DMS53 (cell line): Measurements from ENCODE around the gene PDSS2.
A peak's percentile ranks its signal among the peaks of the same experiment; 100 is the strongest.
"Not testable (repeated sequence)": the region's sequence is repeated elsewhere in the genome, so short reads cannot be mapped to it uniquely, and the experiment has no call there.

ENCODE experiments used
- DNase-seq: peaks from one replicate; lab custom pipeline; 2025; lab: John Stamatoyannopoulos, UW

PDSS2 gene

GRCh38 chr6:107161521-107161920 lies 297.8 kb downstream of the PDSS2 start:
- DNase-seq: no peak

DNA sequence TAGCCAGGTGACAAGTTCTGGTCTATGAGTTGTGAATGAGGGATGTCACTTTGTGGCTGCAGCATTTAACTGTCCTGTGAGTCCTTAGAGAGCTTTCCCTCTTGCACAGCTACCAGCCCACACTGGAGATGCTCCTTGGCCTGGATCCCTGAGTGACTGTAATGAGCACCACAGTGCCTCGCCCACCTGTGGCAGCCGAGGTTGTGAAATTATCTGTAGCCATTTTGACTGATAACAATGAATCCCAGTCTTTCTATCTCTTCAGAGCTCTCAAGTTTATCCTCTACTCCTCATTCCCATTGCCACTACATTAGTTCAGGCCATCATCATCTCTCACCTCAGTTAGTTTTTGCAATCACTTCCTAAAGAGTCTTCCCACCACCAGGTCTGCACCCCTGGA lies 302.7 kb downstream of the PDSS2 start:
- DNase-seq: no peak

DNA sequence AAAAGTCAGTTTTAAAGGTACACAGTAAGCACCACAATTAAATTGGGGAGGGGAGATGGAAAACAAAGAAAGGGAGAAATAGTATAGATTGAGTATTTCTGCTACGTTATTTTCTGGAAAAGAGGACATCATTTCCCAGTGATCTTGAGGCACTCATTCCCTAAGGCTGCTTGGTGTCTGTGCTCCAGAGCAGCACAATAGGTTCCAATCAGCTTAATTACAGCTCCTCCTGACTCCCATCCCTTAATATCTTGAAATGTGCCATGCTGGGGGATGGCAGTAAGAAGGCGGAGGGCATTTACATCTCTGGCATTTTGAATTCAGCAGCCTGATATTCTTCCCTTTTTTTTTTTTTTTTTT lies 304.6 kb downstream of the PDSS2 start:
- no peak for DNase-seq

- DNase-seq: peak; percentile 96
Observed at GRCh38 chr6:107154131-107154800, 305.1 kb downstream of the PDSS2 start.

DNA sequence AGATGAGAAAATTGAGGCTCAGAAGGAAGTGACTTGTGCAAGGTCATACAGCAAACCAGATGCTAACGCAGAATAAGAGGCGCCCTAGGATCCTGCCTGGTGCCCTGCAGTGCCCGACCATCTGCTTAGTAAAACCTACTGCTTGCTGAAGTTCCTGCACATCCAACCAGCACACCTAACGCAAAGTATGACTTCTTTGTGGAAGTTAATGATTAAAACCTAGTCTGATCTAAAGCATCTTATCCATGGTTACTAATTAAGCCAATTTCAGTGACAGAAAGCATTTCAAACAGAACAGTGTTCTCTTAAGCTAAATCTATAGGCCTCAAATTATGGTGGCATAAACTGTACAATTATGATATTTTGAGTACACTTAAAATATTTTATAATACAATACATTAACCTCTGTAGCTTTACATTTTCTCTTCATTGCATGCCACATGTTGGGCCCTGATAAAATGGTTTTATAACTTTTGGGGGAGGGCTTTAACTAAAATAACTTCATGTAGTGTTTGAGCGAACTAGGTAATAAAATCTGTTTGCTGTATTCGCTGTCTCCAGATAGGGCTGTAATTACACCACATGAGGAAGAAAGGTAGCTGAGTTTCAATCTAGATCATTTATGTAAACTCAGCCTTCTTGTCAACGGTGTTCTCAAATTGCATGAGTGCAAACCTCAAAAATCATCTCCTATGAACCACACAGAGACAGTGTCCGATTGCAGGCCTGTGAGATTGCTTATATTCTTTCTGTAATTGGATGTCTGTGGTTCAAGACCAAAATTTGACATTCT lies 306.5 kb downstream of the PDSS2 start:
- peak; percentile 90 for DNase-seq

DNA sequence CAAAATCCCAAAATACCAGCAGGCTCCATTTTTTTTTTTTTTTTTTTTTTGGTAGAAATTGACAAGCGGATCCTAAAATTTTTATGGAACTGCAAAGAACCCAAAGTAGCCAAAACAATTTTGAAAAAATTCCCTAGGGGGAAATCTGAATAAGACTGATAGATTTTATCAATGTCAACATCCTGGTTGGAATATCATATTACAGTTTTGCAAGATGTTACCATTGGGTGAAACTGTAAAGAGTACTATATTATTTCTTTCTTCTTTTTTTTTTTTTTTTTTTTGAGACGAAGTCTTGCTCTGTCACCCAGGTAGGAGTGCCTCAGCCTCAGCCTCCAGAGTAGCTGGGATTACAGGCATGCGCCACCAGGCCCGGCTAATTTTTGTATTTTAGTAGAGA lies 314.7 kb downstream of the PDSS2 start:
- DNase-seq: peak; percentile 13

- DNase-seq: no peak
Observed at GRCh38 chr6:107144014-107144413, 315.4 kb downstream of the PDSS2 start.

DNA sequence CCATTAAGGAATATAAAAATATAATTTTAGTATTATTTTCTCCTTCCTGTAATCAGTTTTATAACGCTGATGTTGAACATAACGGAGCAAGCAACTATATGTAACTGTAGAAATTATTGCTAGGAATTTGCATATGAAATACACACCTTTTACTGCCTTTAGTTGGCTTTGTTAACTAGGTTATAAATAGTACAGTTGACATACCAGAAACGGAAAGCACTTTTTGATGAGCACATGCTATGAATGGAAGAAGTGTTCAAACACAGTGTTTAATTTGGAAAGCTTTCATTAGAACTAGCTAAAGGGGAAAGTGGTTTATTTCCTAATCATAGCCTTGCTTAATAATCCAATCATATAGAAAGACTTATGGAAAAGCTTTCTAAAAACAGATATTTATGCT lies 318.8 kb downstream of the PDSS2 start:
- no peak for DNase-seq

- DNase-seq: not testable (repeated sequence)
Observed at GRCh38 chr6:107136324-107136723, 323.0 kb downstream of the PDSS2 start.

- not testable (repeated sequence) for DNase-seq
Observed at GRCh38 chr6:107135048-107135680, 324.2 kb downstream of the PDSS2 start.

- DNase-seq: peak; percentile 65
Observed at GRCh38 chr6:107132330-107132954, 326.9 kb downstream of the PDSS2 start.

DNA sequence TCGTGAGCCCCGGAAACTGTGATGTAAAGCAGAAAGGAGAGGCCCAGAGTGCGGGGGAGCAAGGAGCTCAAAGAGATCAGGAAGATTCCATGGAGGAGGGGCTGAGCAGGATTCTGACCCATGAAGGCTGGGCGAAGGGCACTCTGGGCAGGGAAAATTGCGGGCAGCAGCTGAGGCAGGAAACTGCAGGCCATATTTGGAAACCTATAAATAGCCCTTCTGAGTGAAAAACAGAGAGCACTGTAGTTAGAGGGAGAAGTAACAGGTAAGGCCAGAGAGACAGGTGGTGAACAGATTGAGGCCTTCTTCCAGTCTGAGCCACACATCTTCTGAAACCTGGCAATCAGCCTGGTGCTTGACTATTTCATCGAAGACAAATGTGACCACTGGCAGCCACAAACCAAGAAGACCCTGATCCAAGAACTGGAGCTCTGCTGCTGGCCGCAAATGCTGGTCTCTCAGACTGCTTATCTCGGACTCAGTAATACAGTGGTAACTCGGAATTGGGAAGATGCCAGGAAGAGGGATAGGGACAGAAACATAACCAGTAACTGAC lies 329.9 kb downstream of the PDSS2 start:
- peak; percentile 37 for DNase-seq

DNA sequence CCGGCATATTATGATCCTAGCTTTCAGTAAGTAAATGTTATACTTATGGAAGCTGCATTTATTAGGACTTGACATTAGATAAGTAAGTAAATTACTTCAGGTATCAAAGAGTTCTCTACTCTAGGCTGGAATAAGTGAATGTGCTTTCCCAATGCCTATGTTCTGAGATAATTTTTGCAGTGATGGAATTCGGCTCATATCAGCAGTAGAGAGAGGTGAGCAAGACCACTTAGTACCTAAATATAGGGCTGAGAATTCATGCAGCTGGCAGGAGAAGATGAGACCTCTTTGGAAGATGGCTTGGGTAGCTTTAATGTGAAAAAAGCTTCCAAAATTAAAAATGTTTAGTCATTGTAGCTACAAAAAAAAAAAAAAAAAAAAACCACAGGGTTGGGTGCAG lies 330.8 kb downstream of the PDSS2 start:
- DNase-seq: no peak

DNA sequence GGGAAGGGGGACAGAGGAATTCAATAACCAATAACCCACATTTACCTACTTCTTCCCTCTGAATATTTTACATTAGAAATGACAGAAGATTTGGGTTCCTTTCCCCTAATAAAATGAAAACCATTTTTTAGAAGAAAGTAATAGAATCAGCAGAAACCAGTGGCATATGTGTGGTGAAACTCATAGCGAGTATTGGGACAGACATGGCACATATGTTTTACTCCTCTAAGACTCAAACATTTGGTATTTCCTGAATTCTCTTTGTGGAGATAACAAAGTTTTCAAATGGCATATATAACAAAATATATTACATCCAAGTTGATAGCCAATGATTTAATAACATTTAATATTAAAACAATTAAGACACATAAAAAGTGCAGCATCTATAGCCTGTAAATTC lies 331.2 kb downstream of the PDSS2 start:
- no peak for DNase-seq

GRCh38 chr6:107125771-107126170 lies 333.6 kb downstream of the PDSS2 start:
- no peak for DNase-seq

GRCh38 chr6:107124934-107125348 lies 334.4 kb downstream of the PDSS2 start:
- DNase-seq: peak; percentile 5

GRCh38 chr6:107123501-107123900 lies 335.9 kb downstream of the PDSS2 start:
- DNase-seq: no peak

DNA sequence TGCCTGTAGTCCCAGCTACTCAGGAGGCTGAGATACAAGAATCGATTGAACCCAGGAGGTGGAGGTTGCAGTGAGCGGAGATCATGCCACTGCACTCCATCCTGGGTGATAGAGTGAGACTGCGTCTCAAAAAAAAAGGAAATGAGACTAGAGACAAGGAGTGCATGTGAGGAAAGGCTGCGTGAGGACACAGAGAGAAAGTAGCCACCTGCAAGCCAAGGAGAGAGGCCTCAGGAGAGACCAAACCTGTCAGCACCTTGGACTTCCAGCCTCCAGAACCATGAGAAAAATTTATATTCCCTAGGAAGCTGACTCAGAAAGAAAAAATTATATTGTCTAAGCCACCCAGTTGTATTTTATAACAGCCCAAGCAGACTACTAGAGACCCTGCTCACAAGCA lies 336.6 kb downstream of the PDSS2 start:
- no peak for DNase-seq

DNA sequence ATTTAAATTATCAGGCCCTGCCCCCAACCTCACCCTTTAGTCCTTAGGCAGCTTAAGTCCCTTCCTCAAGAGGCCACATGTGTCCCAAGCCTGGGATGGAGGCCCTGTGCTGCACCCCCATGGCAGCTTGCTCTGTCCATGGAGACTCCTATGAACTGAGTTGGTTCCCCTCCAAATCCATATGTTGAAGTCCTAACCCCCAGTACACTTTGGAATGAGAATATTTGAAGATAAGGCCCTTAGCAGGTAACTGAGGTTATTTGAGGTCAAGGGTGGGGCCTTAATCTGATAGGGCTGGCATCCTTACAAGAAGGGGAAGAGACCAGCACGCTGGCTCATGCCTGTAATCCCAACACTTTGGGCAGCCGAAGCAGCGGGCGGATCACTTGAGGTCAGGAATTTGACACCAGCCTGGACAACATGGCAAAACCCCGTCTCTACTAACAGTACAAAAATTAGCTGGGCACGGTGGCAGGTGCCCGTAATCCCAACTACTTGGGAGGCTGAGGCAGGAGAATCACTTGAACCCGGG lies 337.3 kb downstream of the PDSS2 start:
- no peak for DNase-seq

DNA sequence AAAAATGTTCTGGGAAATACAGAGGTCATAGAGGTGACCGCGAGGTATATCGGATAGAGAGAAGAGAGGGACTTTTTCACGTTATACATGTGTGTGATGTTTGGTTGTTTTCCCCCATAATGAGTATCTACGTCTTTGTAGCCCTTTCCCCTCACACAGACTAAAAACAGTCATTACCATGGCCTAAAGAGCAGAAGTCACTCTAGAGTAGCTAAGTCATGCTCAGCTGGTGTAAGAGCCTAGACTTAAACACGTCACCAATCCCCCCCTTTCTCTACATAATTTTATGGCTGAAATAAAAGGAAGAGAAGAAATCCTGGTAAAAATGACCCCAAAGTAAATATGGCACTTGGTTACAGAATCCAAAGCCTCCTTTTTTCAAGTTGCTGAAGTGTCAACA lies 338.1 kb downstream of the PDSS2 start:
- DNase-seq: no peak

DNA sequence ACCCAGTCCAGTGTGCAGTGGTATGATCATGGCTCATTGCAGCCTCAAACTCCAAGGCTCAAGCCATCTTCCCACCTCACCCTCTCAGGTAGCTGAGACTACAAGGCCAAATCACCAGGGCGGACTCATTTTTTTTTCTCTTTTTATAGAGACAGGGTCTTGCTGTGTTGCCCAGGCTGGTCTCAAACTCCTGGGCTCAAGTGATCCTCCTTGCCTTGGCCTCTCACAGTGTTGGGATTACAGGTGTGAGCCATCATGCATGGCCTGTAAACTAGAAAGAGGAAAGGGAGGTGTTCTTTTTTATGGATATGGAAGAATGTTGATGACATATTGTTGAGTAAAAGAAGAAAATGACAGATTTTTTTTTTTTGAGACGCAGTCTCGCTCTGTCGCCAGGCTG lies 339.0 kb downstream of the PDSS2 start:
- DNase-seq: no peak

GRCh38 chr6:107118976-107119375 lies 340.4 kb downstream of the PDSS2 start:
- no peak for DNase-seq
